Bronchial epithelial cell (primary cell): ENCODE results near the gene EYA2. TPM values are rescaled to one million over a fixed set of nuclear protein-coding genes. Genes with fewer than 3 reads are reported as not detected.

ENCODE experiments used
- DNase-seq: peaks from one replicate; pipeline ENCODE4 v3.0.0-alpha.2; 2010; ENCODE audit warnings: low read depth
- FAIRE-seq: peaks from 2 replicates; lab custom pipeline; 2011; peaks lifted over from hg19 to GRCh38; lab: Jason Lieb, UNC
- H3K27me3 ChIP-seq: 2 replicates; pipeline ENCODE4 v1.5.1; 2011; ENCODE audit warnings: low read length; ENCODE audit not compliant: control insufficient read depth, insufficient read depth
- H3K36me3 ChIP-seq: 2 replicates; pipeline ENCODE4 v1.5.1; 2011; ENCODE audit warnings: low read length; ENCODE audit not compliant: control insufficient read depth, insufficient read depth
- H3K4me3 ChIP-seq: 2 replicates; pipeline ENCODE4 v1.5.1; 2011; ENCODE audit warnings: mild to moderate bottlenecking, low read depth, low read length, control low read depth
- CTCF ChIP-seq: IDR thresholded peaks from 2 replicates; pipeline ENCODE4 v1.5.1; 2011; ENCODE audit warnings: mild to moderate bottlenecking, moderate library complexity, low read length, control low read depth, inconsistent platforms; ENCODE audit not compliant: insufficient read depth, severe bottlenecking
- total RNA-seq: library from RNA; depleted of rRNA; stranded (reverse); fragments of >200 nt; gene quantifications from 2 replicates; pipeline ENCODE4 v1.2.1, GENCODE V29; 2014

Gene EYA2
- total RNA-seq, 1 donor from 2014 or later = 8.4 TPM

- Histone ChIP-seq H3K4me3 (no peak overlapping the region), H3K27me3 (no peaks in the 10 kb centered on the region), H3K36me3 (no peaks in the 10 kb centered on the region)
- TF ChIP-seq CTCF = no peak
- no peak for DNase-seq
- no peak for FAIRE-seq
Observed at GRCh38 chr20:46851746-46852145, 42.9 kb upstream of the EYA2 start.

- FAIRE-seq (no peak), DNase-seq (no peak)
- no peak overlapping the region for H3K4me3 ChIP-seq
- no peaks in the 10 kb centered on the region for H3K27me3 ChIP-seq
- no peak for TF ChIP-seq CTCF
- H3K36me3 ChIP-seq = no peaks in the 10 kb centered on the region
Observed at GRCh38 chr20:46852313-46852712, 42.3 kb upstream of the EYA2 start.

- H3K27me3 ChIP-seq = no peaks in the 10 kb centered on the region
- no peak for FAIRE-seq
- no peaks in the 10 kb centered on the region for H3K36me3 ChIP-seq
- TF ChIP-seq CTCF = no peak
- no peak for DNase-seq
- no peak overlapping the region for H3K4me3 ChIP-seq
Observed at GRCh38 chr20:46853926-46854325, 40.7 kb upstream of the EYA2 start.

GRCh38 chr20:46857061-46857831 is 37.4 kb upstream of the EYA2 start:
- FAIRE-seq (no peak), DNase-seq (no peak)
- Histone ChIP-seq H3K4me3 (no peak overlapping the region), H3K36me3 (no peaks in the 10 kb centered on the region), H3K27me3 (no peaks in the 10 kb centered on the region)
- TF ChIP-seq CTCF = no peak

- FAIRE-seq = no peak
- no peak for DNase-seq
- no peak overlapping the region for H3K4me3 ChIP-seq
- TF ChIP-seq CTCF = no peak
- peaks cover 3% of the 10 kb centered on the region for H3K27me3 ChIP-seq
- no peaks in the 10 kb centered on the region for H3K36me3 ChIP-seq
Observed at GRCh38 chr20:46865824-46866223, 28.8 kb upstream of the EYA2 start.

GRCh38 chr20:46870041-46870440 is 24.6 kb upstream of the EYA2 start:
- Histone ChIP-seq H3K27me3 (no peaks in the 10 kb centered on the region), H3K4me3 (no peak overlapping the region), H3K36me3 (no peaks in the 10 kb centered on the region)
- DNase-seq (no peak), FAIRE-seq (no peak)
- TF ChIP-seq CTCF = no peak
